ENCODE data around the gene DMD.

DNA sequence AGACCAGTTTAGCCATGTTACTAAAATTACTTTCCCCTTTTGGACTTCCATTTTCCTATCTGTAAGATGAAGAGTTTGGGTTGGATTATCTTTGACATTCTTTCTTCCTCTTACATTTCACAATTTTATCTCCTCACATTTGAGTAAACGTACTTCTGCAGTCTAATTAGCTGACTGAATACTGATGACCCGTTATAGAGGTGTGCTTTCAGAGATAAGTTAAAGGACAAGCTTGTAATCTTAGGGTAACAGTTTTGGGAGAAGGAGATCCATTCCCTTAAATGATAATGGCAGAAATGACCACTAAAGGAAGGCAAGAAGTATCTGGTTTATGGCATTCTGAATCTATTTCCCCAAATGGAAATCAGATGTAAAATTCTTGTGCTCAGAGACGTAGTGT lies 1916.9 kb downstream of the DMD start:
- TF ChIP-seq, protein P1, sequence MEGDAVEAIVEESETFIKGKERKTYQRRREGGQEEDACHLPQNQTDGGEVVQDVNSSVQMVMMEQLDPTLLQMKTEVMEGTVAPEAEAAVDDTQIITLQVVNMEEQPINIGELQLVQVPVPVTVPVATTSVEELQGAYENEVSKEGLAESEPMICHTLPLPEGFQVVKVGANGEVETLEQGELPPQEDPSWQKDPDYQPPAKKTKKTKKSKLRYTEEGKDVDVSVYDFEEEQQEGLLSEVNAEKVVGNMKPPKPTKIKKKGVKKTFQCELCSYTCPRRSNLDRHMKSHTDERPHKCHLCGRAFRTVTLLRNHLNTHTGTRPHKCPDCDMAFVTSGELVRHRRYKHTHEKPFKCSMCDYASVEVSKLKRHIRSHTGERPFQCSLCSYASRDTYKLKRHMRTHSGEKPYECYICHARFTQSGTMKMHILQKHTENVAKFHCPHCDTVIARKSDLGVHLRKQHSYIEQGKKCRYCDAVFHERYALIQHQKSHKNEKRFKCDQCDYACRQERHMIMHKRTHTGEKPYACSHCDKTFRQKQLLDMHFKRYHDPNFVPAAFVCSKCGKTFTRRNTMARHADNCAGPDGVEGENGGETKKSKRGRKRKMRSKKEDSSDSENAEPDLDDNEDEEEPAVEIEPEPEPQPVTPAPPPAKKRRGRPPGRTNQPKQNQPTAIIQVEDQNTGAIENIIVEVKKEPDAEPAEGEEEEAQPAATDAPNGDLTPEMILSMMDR (IDR thresholded peaks at IDR 0.05; ENCODE audit: low read depth, low read length): no peak
- no peak for TF ChIP-seq EZH2phosphoT487 (IDR thresholded peaks at IDR 0.05; ENCODE audit: low read depth)

Data from OCI-LY3 (cell line).